SK-N-SH treated with all-trans-retinoic acid at 6 μM for 48 hours (cell line): ENCODE results near the gene PIK3R3.

ENCODE experiments used
- ATAC-seq: fragments of 200-7000 bp; cut with Tn5 transposase; 3 replicates; pipeline ENCODE4 v1.9.1; 2020; ENCODE audit warnings: mild to moderate bottlenecking, moderate library complexity
- BACH2 ChIP-seq: fragments of 250-450 bp; sonication (Bioruptor Pico); IDR thresholded peaks from 2 replicates; pipeline ENCODE4 v1.9.0; 2021; ENCODE audit warnings: mild to moderate bottlenecking, borderline replicate concordance
- CREB5 ChIP-seq: fragments of 250-450 bp; sonication (Bioruptor Pico); IDR thresholded peaks from 2 replicates; pipeline ENCODE4 v1.5.1; 2020; ENCODE audit warnings: low read depth, mild to moderate bottlenecking, moderate library complexity
- CSDC2 ChIP-seq: fragments of 250-450 bp; sonication (Bioruptor Pico); IDR thresholded peaks from 2 replicates; pipeline ENCODE4 v1.5.0; 2020; ENCODE audit warnings: mild to moderate bottlenecking, moderate library complexity
- CSRNP3 ChIP-seq: fragments of 250-450 bp; sonication (Bioruptor Pico); IDR thresholded peaks from 2 replicates; pipeline ENCODE4 v1.5.1; 2021; ENCODE audit warnings: mild to moderate bottlenecking, moderate library complexity
- ESRRG ChIP-seq: fragments of 250-450 bp; sonication (Bioruptor Pico); IDR thresholded peaks from 2 replicates; pipeline ENCODE4 v1.6.1; 2021; ENCODE audit warnings: mild to moderate bottlenecking
- GLIS3 ChIP-seq: fragments of 250-450 bp; sonication (Bioruptor Pico); IDR thresholded peaks from 2 replicates; pipeline ENCODE4 v1.5.0; 2020; ENCODE audit warnings: mild to moderate bottlenecking, moderate library complexity
- ISL1 ChIP-seq: fragments of 250-450 bp; sonication (Bioruptor Pico); IDR thresholded peaks from 2 replicates; pipeline ENCODE4 v2.1.2; 2022; ENCODE audit warnings: mild to moderate bottlenecking, moderate library complexity
- OSR1 ChIP-seq: fragments of 250-450 bp; sonication (Bioruptor Pico); IDR thresholded peaks from 2 replicates; pipeline ENCODE4 v1.8.0; 2022; ENCODE audit warnings: moderate library complexity, mild to moderate bottlenecking, inconsistent platforms
- PATZ1 ChIP-seq: fragments of 250-450 bp; sonication (Bioruptor Pico); IDR thresholded peaks from 2 replicates; pipeline ENCODE4 v1.8.0; 2020; ENCODE audit warnings: mild to moderate bottlenecking, moderate library complexity, borderline replicate concordance
- POU6F1 ChIP-seq: fragments of 250-450 bp; sonication (Bioruptor Pico); IDR thresholded peaks from 2 replicates; pipeline ENCODE4 v1.8.0; 2021; ENCODE audit warnings: low read depth, mild to moderate bottlenecking, moderate library complexity, borderline replicate concordance
- PPARA ChIP-seq: fragments of 250-450 bp; sonication (Bioruptor Pico); IDR thresholded peaks from 2 replicates; pipeline ENCODE4 v1.5.0; 2020; ENCODE audit warnings: mild to moderate bottlenecking, borderline replicate concordance
- RARB ChIP-seq: fragments of 250-450 bp; sonication (Bioruptor Pico); IDR thresholded peaks from 2 replicates; pipeline ENCODE4 v1.8.0; 2021; ENCODE audit warnings: mild to moderate bottlenecking, moderate library complexity
- SNAI2 ChIP-seq: fragments of 250-450 bp; sonication (Bioruptor Pico); IDR thresholded peaks from 2 replicates; pipeline ENCODE4 v1.5.0; 2020; ENCODE audit warnings: mild to moderate bottlenecking, moderate library complexity
- TCF4 ChIP-seq: fragments of 250-450 bp; sonication (Bioruptor Pico); IDR thresholded peaks from 2 replicates; pipeline ENCODE4 v1.8.0; 2021; ENCODE audit warnings: mild to moderate bottlenecking, moderate library complexity, borderline replicate concordance
- TOX ChIP-seq: fragments of 250-450 bp; sonication (Bioruptor Pico); IDR thresholded peaks from 2 replicates; pipeline ENCODE4 v1.8.0; 2021; ENCODE audit warnings: mild to moderate bottlenecking, moderate library complexity, borderline replicate concordance
- TSHZ2 ChIP-seq: fragments of 250-450 bp; sonication (Bioruptor Pico); IDR thresholded peaks from 2 replicates; pipeline ENCODE4 v1.5.0; 2020; ENCODE audit warnings: mild to moderate bottlenecking, moderate library complexity
- ZC3H10 ChIP-seq: fragments of 250-450 bp; sonication (Bioruptor Pico); IDR thresholded peaks from 2 replicates; pipeline ENCODE4 v1.5.1; 2021; ENCODE audit warnings: mild to moderate bottlenecking, moderate library complexity
- ZFP3 ChIP-seq: fragments of 250-450 bp; sonication (Bioruptor Pico); IDR thresholded peaks from 2 replicates; pipeline ENCODE4 v1.5.0; 2020; ENCODE audit warnings: mild to moderate bottlenecking, moderate library complexity
- ZFP30 ChIP-seq: fragments of 450-650 bp; formaldehyde crosslinking; IDR thresholded peaks from 2 replicates; pipeline ENCODE4 v1.5.0; 2022; ENCODE audit warnings: mild to moderate bottlenecking, moderate library complexity
- ZNF565 ChIP-seq: fragments of 450-650 bp; formaldehyde crosslinking; conservative IDR thresholded peaks from 2 replicates; pipeline ENCODE4 v1.5.0; 2020; ENCODE audit warnings: low read depth, mild to moderate bottlenecking, moderate library complexity
- ZNF70 ChIP-seq: fragments of 450-650 bp; formaldehyde crosslinking; IDR thresholded peaks from 2 replicates; pipeline ENCODE4 v1.5.0; 2020; ENCODE audit warnings: mild to moderate bottlenecking, moderate library complexity
- ZNF8 ChIP-seq: fragments of 450-650 bp; formaldehyde crosslinking; IDR thresholded peaks from 2 replicates; pipeline ENCODE4 v1.5.0; 2020; ENCODE audit warnings: mild to moderate bottlenecking, moderate library complexity

The PIK3R3 gene

GRCh38 chr1:46171351-46171750 is 38.9 kb upstream of the PIK3R3 start:
- no peak for TF ChIP-seq ZFP30 (CRISPR knock-in tag)
- TF ChIP-seq, all 23 proteins: peak for 0
- no peak for ATAC-seq

- no peak for TF ChIP-seq SNAI2
- no peak for TF ChIP-seq ZNF70 (CRISPR knock-in tag)
- TF ChIP-seq ZNF565 (CRISPR knock-in tag), result no peak
- no peak for TF ChIP-seq ESRRG (CRISPR knock-in tag)
- no peak for TF ChIP-seq TCF4 (CRISPR knock-in tag)
- TF ChIP-seq OSR1 (CRISPR knock-in tag), result no peak
- TF ChIP-seq CSDC2 (CRISPR knock-in tag), result no peak
- no peak for TF ChIP-seq TSHZ2
- no peak for TF ChIP-seq GLIS3 (CRISPR knock-in tag)
- no peak for TF ChIP-seq ZFP3 (CRISPR knock-in tag)
- no peak for TF ChIP-seq BACH2 (CRISPR knock-in tag)
- TF ChIP-seq POU6F1, result no peak
- no peak for TF ChIP-seq ZNF8 (CRISPR knock-in tag)
- no peak for TF ChIP-seq TOX (CRISPR knock-in tag)
- no peak for TF ChIP-seq ZC3H10 (CRISPR knock-in tag)
- no peak for TF ChIP-seq CSRNP3 (CRISPR knock-in tag)
- TF ChIP-seq PPARA (CRISPR knock-in tag), result no peak
- TF ChIP-seq ISL1 (CRISPR knock-in tag), result no peak
- TF ChIP-seq PATZ1 (CRISPR knock-in tag), result no peak
- TF ChIP-seq, all 23 proteins: peak for 0
- ATAC-seq, result no peak
These were observed 37.5 kb upstream of the PIK3R3 start for GRCh38 chr1:46169811-46170454.

- ATAC-seq, result no peak
These were observed 36.0 kb upstream of the PIK3R3 start for GRCh38 chr1:46168477-46168876.

More at GRCh38 chr1:46168477-46168876, 36.0 kb upstream of the PIK3R3 start:
- TF ChIP-seq ESRRG (CRISPR knock-in tag) (no peak), RARB (no peak), CREB5 (CRISPR knock-in tag) (no peak), ISL1 (CRISPR knock-in tag) (no peak), SNAI2 (no peak), ZFP3 (CRISPR knock-in tag) (no peak), TSHZ2 (no peak), TCF4 (CRISPR knock-in tag) (no peak), BACH2 (CRISPR knock-in tag) (no peak), ZFP30 (CRISPR knock-in tag) (no peak), ZNF70 (CRISPR knock-in tag) (no peak)
